NCI-H2196 (cell line): ENCODE measurements around the gene FILIP1L.

Experiments
- DNase-seq: peaks from one replicate; lab custom pipeline; 2025; ENCODE audit not compliant: unreplicated experiment; lab: John Stamatoyannopoulos, UW

Gene FILIP1L

DNA sequence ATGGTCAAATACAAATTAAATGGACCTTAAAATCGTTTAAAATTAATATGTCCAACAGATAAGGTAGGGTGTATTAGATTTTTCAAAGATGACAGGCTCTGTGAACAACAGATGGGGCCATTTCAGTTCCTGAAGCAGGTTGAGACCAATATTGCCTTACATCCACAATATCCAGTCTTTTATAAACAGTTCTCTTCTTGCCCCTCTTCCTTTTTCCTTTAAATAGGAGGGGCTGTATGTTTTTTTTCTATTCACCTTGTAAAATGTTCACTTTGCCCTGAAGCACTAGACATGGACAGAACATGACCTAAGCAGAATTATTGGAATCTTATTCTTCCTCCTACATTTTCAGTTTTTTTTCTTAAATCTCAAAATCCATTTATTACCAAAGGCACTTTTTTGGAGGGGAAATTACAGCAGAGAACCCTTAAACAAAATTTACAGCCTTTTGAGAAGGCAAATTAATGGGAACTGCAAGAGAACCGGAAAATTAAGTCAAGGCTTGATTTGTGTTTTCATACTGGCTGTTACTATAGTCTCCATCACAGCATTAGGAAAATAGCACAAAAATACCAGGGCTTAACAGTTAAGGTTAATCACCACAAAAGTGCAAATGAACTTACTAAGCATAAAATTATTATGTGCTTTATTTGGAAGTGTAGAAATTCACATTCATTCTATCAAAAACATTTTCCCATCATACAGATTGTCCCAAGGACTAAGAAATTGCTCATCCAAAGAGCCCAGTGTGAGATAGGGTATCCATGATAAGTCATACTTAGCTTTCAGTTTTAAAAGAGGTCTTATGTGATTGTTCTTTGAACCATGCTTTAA is 240.8 kb downstream of the FILIP1L start:
- DNase-seq, result no peak

GRCh38 chr3:99872923-99873254 is 241.4 kb downstream of the FILIP1L start:
- no peak for DNase-seq

GRCh38 chr3:99871231-99872045 is 242.9 kb downstream of the FILIP1L start:
- DNase-seq, result no peak

DNA sequence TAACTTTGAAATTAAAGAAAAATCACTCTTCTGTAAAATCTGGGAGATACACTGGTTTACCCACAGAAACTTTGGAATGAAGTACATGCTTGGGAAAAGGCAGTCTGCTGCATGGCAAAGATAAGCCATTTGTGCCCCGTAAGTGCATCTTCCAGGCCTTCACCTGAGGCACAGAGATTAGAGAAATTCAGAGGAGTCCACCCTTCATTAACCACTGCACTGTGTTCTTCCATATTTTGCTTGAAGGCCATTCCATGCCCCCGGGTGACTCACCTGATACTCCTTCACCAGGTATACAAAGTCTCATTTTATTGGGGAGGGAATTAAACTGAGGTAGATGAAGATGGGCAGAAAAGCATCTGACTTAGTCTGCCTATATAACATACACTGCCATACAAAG is 243.6 kb downstream of the FILIP1L start:
- DNase-seq, result no peak

DNA sequence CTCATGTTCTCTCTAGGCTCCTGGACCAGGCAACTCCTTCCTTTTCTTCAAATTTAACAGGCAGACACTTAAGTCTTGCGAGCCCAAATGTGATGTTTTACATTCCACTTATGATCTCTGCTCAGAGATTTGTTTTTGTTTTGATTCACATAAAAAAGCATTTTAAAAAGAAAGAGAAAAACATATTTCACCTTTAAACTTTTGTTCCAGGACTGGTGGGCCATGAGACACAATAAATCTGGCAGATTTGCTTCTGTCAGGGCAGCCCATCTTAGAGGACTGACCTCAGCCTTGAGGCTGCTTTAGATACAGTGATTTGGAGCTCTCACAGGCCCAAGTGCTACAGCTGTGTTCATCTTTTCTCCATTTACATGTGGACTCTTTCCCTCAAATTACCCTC is 244.7 kb downstream of the FILIP1L start:
- no peak for DNase-seq

DNA sequence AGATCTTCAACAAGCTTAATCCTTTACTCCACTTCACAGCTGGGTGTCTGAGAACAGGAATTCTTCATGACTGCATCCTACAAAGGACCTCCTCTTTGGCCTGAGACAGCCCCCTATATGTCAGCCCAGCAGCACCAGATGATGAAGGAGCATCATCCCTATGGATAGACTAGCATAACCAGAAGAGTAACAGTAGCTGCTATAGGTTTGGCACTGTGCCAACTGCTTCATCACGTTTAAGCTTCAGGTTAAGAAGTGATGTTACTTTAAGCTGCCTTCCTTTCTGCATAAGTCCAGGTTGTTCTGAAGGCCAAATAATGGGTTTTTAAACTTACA is 246.0 kb downstream of the FILIP1L start:
- DNase-seq, result peak; percentile 26

DNA sequence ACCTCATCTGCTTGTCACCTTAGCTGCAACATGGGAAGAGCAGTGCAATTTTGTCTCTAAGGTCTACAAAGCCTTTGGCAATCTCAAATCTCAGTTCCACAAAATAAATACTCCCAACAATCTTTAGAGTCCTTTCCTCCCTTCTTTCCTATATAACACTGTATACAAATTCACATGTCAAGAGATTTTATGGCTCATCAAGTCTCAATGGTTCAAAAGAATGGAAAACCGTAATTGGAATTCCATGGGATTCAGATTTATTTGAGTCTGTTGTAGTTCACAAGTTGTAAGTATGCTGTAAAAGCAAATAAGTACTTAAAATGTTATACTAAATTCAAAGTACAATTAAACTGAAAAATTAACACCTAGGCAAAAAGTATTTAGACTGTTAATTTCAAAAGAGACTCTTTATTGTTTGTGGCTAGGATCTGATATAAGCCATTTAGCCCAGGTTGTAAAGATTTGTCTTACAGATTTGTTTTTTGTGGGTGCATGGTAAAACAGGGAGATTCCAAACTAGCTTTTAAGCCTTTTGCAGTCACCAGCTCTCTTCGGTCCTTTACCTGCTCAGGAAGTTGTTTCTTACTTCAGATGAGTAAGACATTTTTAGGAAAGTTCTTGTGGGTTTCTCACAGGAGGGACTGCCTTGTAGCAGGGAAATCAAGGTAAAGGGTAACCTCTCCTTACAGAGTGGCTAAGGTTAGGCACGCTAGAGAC is 246.5 kb downstream of the FILIP1L start:
- DNase-seq, result no peak

- peak; percentile 63 for DNase-seq
Measured at GRCh38 chr3:99866261-99866761, 248.0 kb downstream of the FILIP1L start.

DNA sequence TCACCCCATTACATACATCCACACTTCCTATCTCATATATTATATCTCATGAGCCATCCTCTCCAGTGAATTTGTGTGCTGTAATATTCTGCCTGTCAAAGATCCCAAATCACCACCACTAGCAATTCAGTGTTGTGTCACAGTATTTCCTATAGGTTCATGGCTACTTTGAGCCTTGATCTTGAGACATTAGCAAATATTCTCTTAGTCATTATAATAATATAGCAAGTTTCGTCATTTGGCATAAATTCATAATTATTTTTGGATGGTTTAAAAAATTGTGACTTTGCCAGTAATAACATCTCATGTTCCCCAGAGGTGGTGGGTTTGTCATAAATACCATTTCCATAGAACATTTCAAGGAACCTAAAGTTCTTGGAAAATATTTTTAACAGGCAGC is 249.0 kb downstream of the FILIP1L start:
- DNase-seq, result no peak

GRCh38 chr3:99864289-99864688 is 250.0 kb downstream of the FILIP1L start:
- no peak for DNase-seq

- DNase-seq, result no peak
Measured at GRCh38 chr3:99863588-99863987, 250.7 kb downstream of the FILIP1L start.

DNA sequence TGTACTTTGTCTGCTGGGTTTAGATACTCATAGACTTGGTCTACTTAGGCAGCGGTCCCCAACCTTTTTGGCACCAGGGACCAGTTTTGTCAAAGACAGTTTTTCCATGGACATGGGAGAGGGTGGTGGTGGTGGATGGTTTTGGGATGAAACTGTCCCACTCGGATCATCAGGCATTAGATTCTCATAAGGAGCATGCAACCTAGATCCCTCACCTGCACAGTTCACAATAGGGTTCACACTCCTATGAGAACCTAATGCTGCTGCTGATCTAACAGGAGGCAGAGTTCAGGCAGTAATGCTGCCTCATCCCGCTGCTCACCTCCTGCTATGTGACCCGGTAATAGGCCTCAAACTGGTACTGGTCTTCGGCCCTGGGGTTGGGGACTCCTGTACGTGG is 251.3 kb downstream of the FILIP1L start:
- no peak for DNase-seq

DNA sequence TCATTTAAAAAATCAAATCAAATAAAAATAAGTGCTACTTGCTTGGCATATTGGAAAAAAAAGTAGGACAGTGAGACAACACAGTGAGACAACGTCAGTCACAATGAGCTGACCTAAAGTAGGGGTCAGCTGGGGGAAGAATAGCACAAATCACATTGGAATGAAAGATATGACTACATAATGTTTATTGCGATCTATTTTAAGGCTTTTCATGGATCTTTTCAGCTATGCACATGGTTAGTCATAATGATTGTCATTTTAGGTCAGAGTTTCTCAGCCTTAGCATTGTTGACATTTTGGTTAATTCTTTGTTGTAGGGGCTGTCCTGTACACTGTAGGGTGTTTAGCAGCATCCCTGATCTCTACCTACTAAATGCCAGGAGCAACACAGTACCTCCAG is 252.1 kb downstream of the FILIP1L start:
- no peak for DNase-seq

DNA sequence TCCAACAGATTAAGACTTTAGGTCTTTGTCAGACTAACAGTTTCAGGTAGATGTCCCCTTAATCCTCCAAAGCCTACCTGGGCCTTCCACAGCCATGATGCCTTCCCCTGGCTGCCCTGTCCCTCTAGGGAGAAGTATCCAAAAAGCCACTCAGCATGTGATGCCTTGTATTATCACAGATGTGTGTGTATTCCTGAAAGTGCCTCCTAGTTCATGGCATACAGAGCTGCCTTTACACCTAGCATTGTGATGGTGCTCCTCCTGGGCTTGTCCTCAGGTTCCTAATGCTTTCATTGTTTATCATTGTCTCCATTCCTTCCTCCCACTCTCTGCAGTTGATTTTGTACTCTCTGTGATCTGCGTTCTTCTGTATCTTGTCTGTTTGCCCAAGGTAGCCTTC is 253.1 kb downstream of the FILIP1L start:
- no peak for DNase-seq

DNA sequence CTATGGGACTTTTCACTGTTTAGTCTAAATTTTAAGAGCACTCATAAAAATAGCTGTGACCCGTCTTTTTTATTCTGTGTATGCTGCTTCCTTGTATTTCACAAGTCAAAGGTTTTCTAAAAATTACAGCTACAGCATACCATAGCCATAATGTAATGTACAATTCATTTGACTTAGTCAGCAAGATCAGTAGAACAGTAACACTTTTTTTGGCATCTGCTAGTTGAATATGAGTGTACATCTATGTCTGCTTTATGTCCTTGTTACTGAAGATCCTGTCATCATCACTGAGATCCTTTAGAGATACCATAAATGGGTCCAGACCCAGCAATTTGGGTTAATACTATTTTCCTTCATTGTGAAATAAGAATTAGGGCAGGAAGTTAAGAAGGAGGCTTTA is 254.5 kb downstream of the FILIP1L start:
- DNase-seq, result no peak

DNA sequence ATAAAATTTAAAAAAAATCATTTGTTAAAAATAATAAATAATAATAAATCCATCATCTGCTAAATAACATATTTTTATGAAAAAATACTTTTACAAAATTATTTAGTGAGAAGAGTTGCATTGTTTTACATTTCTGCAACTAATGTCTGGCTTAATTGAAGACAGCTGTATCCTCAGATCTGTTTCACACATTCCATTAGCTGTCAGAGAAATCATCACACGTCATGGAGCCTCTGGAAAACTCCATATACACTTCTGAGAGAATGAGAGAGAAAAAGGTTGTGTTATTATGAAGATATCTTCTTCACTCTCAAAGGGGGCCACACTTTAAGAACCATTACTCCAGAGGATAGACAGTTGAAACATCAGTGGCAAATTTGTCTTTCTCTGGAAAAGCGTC is 255.8 kb downstream of the FILIP1L start:
- no peak for DNase-seq

GRCh38 chr3:99857278-99857677 is 257.0 kb downstream of the FILIP1L start:
- no peak for DNase-seq

GRCh38 chr3:99856437-99857220 is 257.7 kb downstream of the FILIP1L start:
- DNase-seq, result no peak

- DNase-seq, result no peak
Measured at GRCh38 chr3:99855900-99856299, 258.4 kb downstream of the FILIP1L start.

DNA sequence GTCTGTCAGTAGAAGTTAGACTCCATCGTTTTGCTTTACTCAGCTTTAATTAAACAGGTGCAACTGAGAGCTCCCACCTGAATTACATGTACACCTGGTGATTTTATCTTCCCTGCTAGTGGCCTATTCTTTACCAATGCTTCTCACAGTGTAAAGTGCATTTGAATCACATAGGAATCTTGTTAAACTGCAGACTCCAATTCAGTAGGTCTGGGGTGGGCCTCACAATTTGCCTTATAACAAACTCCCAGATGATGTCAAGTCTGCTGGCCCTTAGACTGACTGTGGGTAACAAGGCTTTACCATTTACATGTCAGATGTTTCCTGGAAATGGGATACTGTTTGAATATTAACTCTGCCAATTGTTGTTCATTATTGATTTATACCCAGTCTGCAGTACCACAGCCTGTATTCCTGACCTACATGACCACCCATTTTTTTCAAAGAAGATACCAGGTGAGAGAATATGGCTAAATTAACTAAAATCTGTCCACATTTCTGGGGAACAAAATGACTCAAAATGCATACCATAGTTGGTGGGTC is 259.5 kb downstream of the FILIP1L start:
- no peak for DNase-seq

GRCh38 chr3:99852851-99853250 is 261.4 kb downstream of the FILIP1L start:
- DNase-seq, result no peak
